Ectodermal cell (in vitro differentiated cells): Measurements from ENCODE around the gene NOTCH1.
"Not testable (repeated sequence)": the region's sequence is repeated elsewhere in the genome, so short reads cannot be mapped to it uniquely, and the experiment has no call there.

Source experiments
- H3K27ac ChIP-seq: 2 replicates; pipeline ENCODE4 v1.7.0; 2013; ENCODE audit warnings: mild to moderate bottlenecking, low read depth, low read length; ENCODE audit not compliant: insufficient read depth, poor library complexity, severe bottlenecking
- H3K27me3 ChIP-seq: 2 replicates; pipeline ENCODE4 v1.7.0; 2013; ENCODE audit warnings: mild to moderate bottlenecking, low read length; ENCODE audit not compliant: insufficient read depth, control insufficient read depth, poor library complexity, severe bottlenecking
- H3K36me3 ChIP-seq: one replicate; pipeline ENCODE4 v1.7.0; 2013; ENCODE audit warnings: low read length; ENCODE audit not compliant: control insufficient read depth, insufficient read depth
- H3K4me1 ChIP-seq: one replicate; pipeline ENCODE4 v1.7.0; 2013; ENCODE audit warnings: low read length; ENCODE audit not compliant: control insufficient read depth, insufficient read depth
- H3K4me3 ChIP-seq: 2 replicates; pipeline ENCODE4 v1.7.0; 2013; ENCODE audit warnings: low read depth, low read length, control low read depth; ENCODE audit not compliant: insufficient read depth
- H3K9me3 ChIP-seq: 2 replicates; pipeline ENCODE4 v1.7.0; 2013; ENCODE audit warnings: mild to moderate bottlenecking, low read length, moderate library complexity; ENCODE audit not compliant: control insufficient read depth
- WGBS, 2 experiments: methylation state at CpG; one replicate each; pipeline ENCODE4 v1.1.7; 2013; ENCODE audit warnings: missing lambda C conversion rate in 2 of 2; 5-methylcytosine and 5-hydroxymethylcytosine counted together

Gene NOTCH1

GRCh38 chr9:136563646-136564325 lies 17.9 kb upstream of the NOTCH1 start:
- peaks cover 44% of the 10 kb centered on the region for H3K4me1 ChIP-seq
- H3K36me3 ChIP-seq, result no peaks in the 10 kb centered on the region
- 76 to 78% methylated on average over 19 of the region's 19 CpGs for WGBS, 2 experiments
- H3K9me3 ChIP-seq, result no peaks in the 10 kb centered on the region
- no peak overlapping the region for H3K4me3 ChIP-seq
- no peaks in the 10 kb centered on the region for H3K27me3 ChIP-seq
- no peak overlapping the region for H3K27ac ChIP-seq

DNA sequence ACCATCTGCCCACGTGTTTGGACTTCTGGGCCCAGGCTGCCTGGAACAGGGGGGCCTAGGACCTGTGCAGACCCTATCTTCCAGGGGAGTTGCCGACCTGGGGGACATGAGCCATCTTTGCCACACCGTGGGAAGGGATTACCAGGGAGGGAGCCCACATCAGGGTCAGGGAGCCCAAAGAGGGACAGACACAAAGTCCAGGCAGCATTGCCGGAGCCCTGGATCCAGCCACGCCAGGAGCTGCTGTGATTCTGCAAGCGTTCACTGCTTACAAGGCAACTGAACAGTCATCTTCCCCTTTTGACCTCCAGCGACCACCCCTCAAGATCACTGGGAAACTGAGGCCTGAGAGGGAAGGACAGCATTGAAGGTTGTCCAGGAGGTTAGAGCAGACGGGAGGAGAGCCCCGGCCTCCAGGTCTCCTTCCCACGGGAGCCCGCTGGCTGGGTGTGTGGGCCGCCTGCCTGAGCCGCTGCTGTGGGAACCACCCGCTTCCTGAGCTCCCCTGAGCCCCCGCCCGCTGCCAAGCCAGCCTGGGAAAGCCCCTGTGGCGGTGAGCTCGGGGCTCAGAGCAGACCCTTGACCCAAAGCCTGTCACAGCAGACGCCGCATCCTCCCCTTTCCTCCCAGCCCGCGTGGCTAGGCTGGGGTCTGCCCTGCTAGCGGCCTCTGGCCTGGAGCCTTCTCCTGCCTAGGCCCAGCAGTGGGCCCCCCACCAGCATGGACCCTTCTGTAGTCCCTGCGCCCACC lies 17.1 kb upstream of the NOTCH1 start:
- Histone ChIP-seq H3K27ac (no peak overlapping the region), H3K9me3 (no peaks in the 10 kb centered on the region), H3K4me3 (no peak overlapping the region), H3K4me1 (peaks cover 36% of the 10 kb centered on the region), H3K27me3 (no peaks in the 10 kb centered on the region), H3K36me3 (no peaks in the 10 kb centered on the region)
- WGBS, 2 experiments, result 89% methylated on average over 24 of the region's 24 CpGs

GRCh38 chr9:136561779-136562178 lies 15.9 kb upstream of the NOTCH1 start:
- Histone ChIP-seq H3K9me3 (no peaks in the 10 kb centered on the region), H3K27me3 (no peaks in the 10 kb centered on the region), H3K27ac (no peak overlapping the region), H3K4me1 (peaks cover 29% of the 10 kb centered on the region), H3K4me3 (no peak overlapping the region), H3K36me3 (no peaks in the 10 kb centered on the region)
- WGBS, 2 experiments, result 87 to 88% methylated on average over 23 of the region's 23 CpGs

DNA sequence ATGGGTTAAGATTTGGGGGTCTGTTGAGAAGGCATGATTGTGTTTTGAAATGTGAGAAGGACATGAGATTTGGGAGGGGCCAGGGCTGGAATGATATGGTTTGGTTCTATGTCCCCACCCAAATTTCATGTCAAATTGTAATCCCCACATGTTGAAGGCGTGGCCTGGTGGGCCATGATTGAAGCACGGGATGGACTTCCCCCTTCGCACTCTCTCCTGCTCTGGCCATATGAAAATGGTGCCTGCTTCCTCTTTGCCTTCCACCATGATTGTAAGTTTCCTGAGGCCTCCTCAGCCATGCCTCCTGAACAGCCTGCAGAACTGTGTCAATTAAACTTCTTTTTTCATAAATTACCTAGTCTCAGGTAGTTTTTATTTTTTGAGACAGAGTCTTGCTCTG lies 14.7 kb upstream of the NOTCH1 start:
- Histone ChIP-seq H3K27me3 (no peaks in the 10 kb centered on the region), H3K9me3 (no peaks in the 10 kb centered on the region), H3K4me1 (peaks cover 19% of the 10 kb centered on the region), H3K27ac (no peak overlapping the region), H3K36me3 (no peaks in the 10 kb centered on the region), H3K4me3 (no peak overlapping the region)
- 95 to 98% methylated on average over 3 of the region's 3 CpGs for WGBS, 2 experiments

GRCh38 chr9:136559371-136559770 lies 13.5 kb upstream of the NOTCH1 start:
- not testable (repeated sequence) for H3K27me3 ChIP-seq, H3K4me1 ChIP-seq
- WGBS, 2 experiments, result 92 to 96% methylated on average over 2 of the region's 2 CpGs

GRCh38 chr9:136558846-136559245 lies 13.0 kb upstream of the NOTCH1 start:
- not testable (repeated sequence) for H3K4me1 ChIP-seq, H3K27me3 ChIP-seq, H3K27ac ChIP-seq, H3K36me3 ChIP-seq, H3K9me3 ChIP-seq, H3K4me3 ChIP-seq
- 91 to 94% methylated on average over 5 of the region's 5 CpGs for WGBS, 2 experiments

More at GRCh38 chr9:136559371-136559770, 13.5 kb upstream of the NOTCH1 start:
- H3K36me3 ChIP-seq, H3K9me3 ChIP-seq, H3K27ac ChIP-seq, H3K4me3 ChIP-seq: not testable (repeated sequence)

GRCh38 chr9:136558373-136558772 lies 12.5 kb upstream of the NOTCH1 start:
- no peak overlapping the region for H3K4me3 ChIP-seq
- no peaks in the 10 kb centered on the region for H3K9me3 ChIP-seq
- H3K27ac ChIP-seq, result no peak overlapping the region
- WGBS, 2 experiments, result 71 to 74% methylated on average over 5 of the region's 5 CpGs
- no peaks in the 10 kb centered on the region for H3K36me3 ChIP-seq
- H3K4me1 ChIP-seq, result no peaks in the 10 kb centered on the region
- H3K27me3 ChIP-seq, result no peaks in the 10 kb centered on the region

DNA sequence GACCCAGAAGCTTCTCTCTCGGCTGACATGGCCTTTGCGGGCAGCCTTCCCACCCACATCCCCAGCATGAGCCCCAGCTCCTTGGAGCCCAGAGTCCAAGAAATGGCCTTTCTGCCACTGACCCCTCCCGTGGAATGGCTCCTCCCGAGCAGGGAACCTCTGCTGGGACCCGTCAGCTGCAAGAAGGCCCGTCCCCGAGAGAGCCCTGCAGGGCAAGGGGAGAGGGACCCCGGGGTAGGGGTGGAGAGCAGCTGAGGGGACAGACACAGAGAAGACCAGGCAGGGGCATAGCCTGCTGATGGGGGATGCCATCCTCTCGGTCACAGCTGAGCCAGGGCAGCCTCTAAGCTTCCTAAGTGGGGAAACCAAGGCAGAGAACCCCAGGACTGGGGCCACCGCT lies 11.2 kb upstream of the NOTCH1 start:
- Histone ChIP-seq H3K27me3 (no peaks in the 10 kb centered on the region), H3K27ac (no peak overlapping the region), H3K4me1 (peaks cover 5% of the 10 kb centered on the region), H3K36me3 (no peaks in the 10 kb centered on the region), H3K4me3 (no peak overlapping the region), H3K9me3 (no peaks in the 10 kb centered on the region)
- WGBS, 2 experiments, result 81 to 83% methylated on average over 10 of the region's 10 CpGs

DNA sequence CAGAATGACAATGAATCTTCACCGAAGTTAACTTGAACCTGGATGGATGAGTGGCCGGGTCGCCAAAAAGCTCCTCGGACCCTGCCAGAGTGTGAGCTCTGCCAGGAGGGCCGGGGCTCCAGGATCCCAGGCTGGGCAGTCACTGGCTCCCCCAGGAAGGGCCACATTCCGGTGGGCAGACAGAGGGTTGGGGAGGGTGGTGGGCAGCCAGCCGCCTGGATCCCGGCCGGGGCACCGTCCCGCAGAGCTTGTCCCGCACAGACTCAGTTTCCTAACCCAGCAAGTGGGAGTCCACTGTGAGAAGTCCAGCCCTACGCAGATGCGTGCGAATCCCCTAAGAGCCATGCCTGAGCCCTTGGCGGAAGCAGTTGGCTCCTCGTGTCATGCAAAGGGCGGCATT lies 10.3 kb upstream of the NOTCH1 start:
- H3K4me3 ChIP-seq, result no peak overlapping the region
- peaks cover 11% of the 10 kb centered on the region for H3K4me1 ChIP-seq
- no peaks in the 10 kb centered on the region for H3K36me3 ChIP-seq
- H3K27ac ChIP-seq, result no peak overlapping the region
- no peaks in the 10 kb centered on the region for H3K27me3 ChIP-seq
- 88 to 89% methylated on average over 18 of the region's 18 CpGs for WGBS, 2 experiments
- no peaks in the 10 kb centered on the region for H3K9me3 ChIP-seq

- Histone ChIP-seq H3K4me1 (peaks cover 21% of the 10 kb centered on the region), H3K27ac (no peak overlapping the region), H3K36me3 (no peaks in the 10 kb centered on the region), H3K9me3 (no peaks in the 10 kb centered on the region), H3K4me3 (no peak overlapping the region), H3K27me3 (no peaks in the 10 kb centered on the region)
- WGBS, 2 experiments, result 84 to 87% methylated on average over 19 of the region's 19 CpGs
Observed at GRCh38 chr9:136554870-136555269, 9.0 kb upstream of the NOTCH1 start.
